OCI-LY1 (cell line): Measurements from ENCODE around the gene SLC2A1.

Experiments used
- EZH2 ChIP-seq: fragments of 200-600 bp; sonication (generic), shearing (Covaris generic); IDR thresholded peaks from 2 replicates; pipeline ENCODE4 v1.8.0; 2017; ENCODE audit warnings: borderline replicate concordance, mixed run types, mild to moderate bottlenecking, antibody characterized with exemption, low read length, moderate library complexity, mixed read lengths
- TF ChIP-seq, protein P1 (sequence below): fragments of 200-600 bp; sonication (generic), shearing (Covaris generic); IDR thresholded peaks from 2 replicates; pipeline ENCODE4 v1.5.1; 2017; ENCODE audit warnings: mild to moderate bottlenecking, antibody characterized with exemption, low read length, moderate library complexity, mixed read lengths

- TF ChIP-seq, protein P1, sequence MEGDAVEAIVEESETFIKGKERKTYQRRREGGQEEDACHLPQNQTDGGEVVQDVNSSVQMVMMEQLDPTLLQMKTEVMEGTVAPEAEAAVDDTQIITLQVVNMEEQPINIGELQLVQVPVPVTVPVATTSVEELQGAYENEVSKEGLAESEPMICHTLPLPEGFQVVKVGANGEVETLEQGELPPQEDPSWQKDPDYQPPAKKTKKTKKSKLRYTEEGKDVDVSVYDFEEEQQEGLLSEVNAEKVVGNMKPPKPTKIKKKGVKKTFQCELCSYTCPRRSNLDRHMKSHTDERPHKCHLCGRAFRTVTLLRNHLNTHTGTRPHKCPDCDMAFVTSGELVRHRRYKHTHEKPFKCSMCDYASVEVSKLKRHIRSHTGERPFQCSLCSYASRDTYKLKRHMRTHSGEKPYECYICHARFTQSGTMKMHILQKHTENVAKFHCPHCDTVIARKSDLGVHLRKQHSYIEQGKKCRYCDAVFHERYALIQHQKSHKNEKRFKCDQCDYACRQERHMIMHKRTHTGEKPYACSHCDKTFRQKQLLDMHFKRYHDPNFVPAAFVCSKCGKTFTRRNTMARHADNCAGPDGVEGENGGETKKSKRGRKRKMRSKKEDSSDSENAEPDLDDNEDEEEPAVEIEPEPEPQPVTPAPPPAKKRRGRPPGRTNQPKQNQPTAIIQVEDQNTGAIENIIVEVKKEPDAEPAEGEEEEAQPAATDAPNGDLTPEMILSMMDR, result no peak
- no peak for TF ChIP-seq EZH2
Measured at GRCh38 chr1:42921769-42922168, 36.9 kb downstream of the SLC2A1 start.
